Keratinocyte (primary cell): Measurements from ENCODE around the gene BSPRY. TPM values are rescaled to one million over a fixed set of nuclear protein-coding genes. Genes with fewer than 3 reads are reported as not detected.

ENCODE experiments used
- DNase-seq: peaks from one replicate; pipeline ENCODE4 v3.0.0-alpha.2; 2011; ENCODE audit warnings: low read depth, missing footprints, low spot score
- FAIRE-seq: peaks from 2 replicates; lab custom pipeline; 2011; peaks lifted over from hg19 to GRCh38; lab: Jason Lieb, UNC
- H2AFZ ChIP-seq: 2 replicates; pipeline ENCODE4 v1.6.0; 2012; ENCODE audit warnings: low read length, control low read depth, inconsistent platforms; ENCODE audit not compliant: control insufficient read depth
- H3K27ac ChIP-seq: 2 replicates; pipeline ENCODE4 v1.5.1; 2011; ENCODE audit warnings: low read length; ENCODE audit not compliant: control insufficient read depth, insufficient read depth
- H3K27me3 ChIP-seq: 3 replicates; pipeline ENCODE4 v1.6.0; 2011; ENCODE audit warnings: low read length; ENCODE audit not compliant: control insufficient read depth, insufficient read depth; ENCODE audit errors: extremely low read depth
- H3K36me3 ChIP-seq, 2 experiments: 2 replicates in 1 of 2; 3 replicates in 1 of 2; pipeline ENCODE4 v1.5.1; 2011; ENCODE audit warnings: low read length in 2 of 2, mild to moderate bottlenecking in 1 of 2; ENCODE audit not compliant: control insufficient read depth in 2 of 2, insufficient read depth in 2 of 2; ENCODE audit errors: extremely low read depth in 1 of 2
- H3K4me1 ChIP-seq: 3 replicates; pipeline ENCODE4 v1.5.1; 2011; ENCODE audit warnings: low read length; ENCODE audit not compliant: control insufficient read depth, insufficient read depth; ENCODE audit errors: extremely low read depth
- H3K4me2 ChIP-seq: 3 replicates; pipeline ENCODE4 v1.6.0; 2011; ENCODE audit warnings: low read depth, low read length; ENCODE audit not compliant: control insufficient read depth, insufficient read depth; ENCODE audit errors: extremely low read depth
- H3K4me3 ChIP-seq, 3 experiments: fragments of 200-600 bp in 1 of 3; sonication (generic) in 1 of 3; 2 replicates in 2 of 3; 3 replicates in 1 of 3; pipeline ENCODE4 v1.5.1; 2011 to 2016; ENCODE audit warnings: low read length in 3 of 3, mild to moderate bottlenecking in 3 of 3, control low read depth in 2 of 3, inconsistent platforms in 1 of 3, low read depth in 1 of 3, mixed read lengths in 1 of 3, mixed run types in 1 of 3, moderate library complexity in 1 of 3; ENCODE audit not compliant: control insufficient read depth in 2 of 3, insufficient read depth in 2 of 3; ENCODE audit errors: extremely low read depth in 1 of 3
- H3K79me2 ChIP-seq: 2 replicates; pipeline ENCODE4 v1.6.0; 2012; ENCODE audit warnings: low read length; ENCODE audit not compliant: control insufficient read depth, insufficient read depth
- H3K9ac ChIP-seq: 3 replicates; pipeline ENCODE4 v1.6.0; 2011; ENCODE audit warnings: low read length; ENCODE audit not compliant: control insufficient read depth, insufficient read depth; ENCODE audit errors: extremely low read depth
- H3K9me1 ChIP-seq: 3 replicates; pipeline ENCODE4 v1.6.0; 2011; ENCODE audit warnings: low read length; ENCODE audit not compliant: control insufficient read depth, insufficient read depth; ENCODE audit errors: extremely low read depth
- H3K9me3 ChIP-seq: 2 replicates; pipeline ENCODE4 v1.5.1; 2012; ENCODE audit warnings: low read depth, low read length; ENCODE audit not compliant: control insufficient read depth
- H4K20me1 ChIP-seq: 3 replicates; pipeline ENCODE4 v1.6.0; 2011; ENCODE audit warnings: low read length; ENCODE audit not compliant: control insufficient read depth, insufficient read depth; ENCODE audit errors: extremely low read depth
- CTCF ChIP-seq, 3 experiments: IDR thresholded peaks in 1 of 3; conservative IDR thresholded peaks in 1 of 3; optimal IDR thresholded peaks in 1 of 3; 2 replicates in 2 of 3; 3 replicates in 1 of 3; pipeline versions ENCODE3 to v1.5.1; 2011; ENCODE audit warnings: low read length in 3 of 3, mild to moderate bottlenecking in 3 of 3, moderate library complexity in 2 of 3, control low read depth in 1 of 3, inconsistent platforms in 1 of 3; ENCODE audit not compliant: insufficient read depth in 2 of 3; ENCODE audit errors: extremely low read depth in 1 of 3
- EZH2 ChIP-seq: IDR thresholded peaks from one replicate; pipeline ENCODE4 v1.6.1; 2012; ENCODE audit warnings: inconsistent platforms, mild to moderate bottlenecking, low read length, moderate library complexity
- dilution Hi-C: fragments of 300-500 bp; cut with MboI; formaldehyde crosslinking; loops from one replicate; pipeline ENCODE4 v1.7.0; 2020; ENCODE audit warnings: low sequenced_read_pairs; ENCODE audit not compliant: extremely low pct_ligation_motif_present
- polyA plus RNA-seq, 5 experiments: library from polyadenylated mRNA; depleted of rRNA in 3 of 5; stranded (reverse) in 3 of 5; stranded (forward) in 1 of 5; unstranded in 1 of 5; fragments of >200 nt; gene quantifications; 1 replicate in 1 of 5; 2 replicates in 3 of 5; 3 replicates in 1 of 5; pipeline versions ENCODE4 v1.2.1 to v1.2.3, GENCODE V29; 2011 to 2012; ENCODE audit warnings: missing spikeins in 2 of 5, low read depth in 1 of 5, low replicate concordance in 1 of 5

Gene BSPRY
- polyA plus RNA-seq, 1 donor (not counting 4 experiments of a cell fraction or from before 2014, with no cell fraction given) = 0.41 TPM

DNA sequence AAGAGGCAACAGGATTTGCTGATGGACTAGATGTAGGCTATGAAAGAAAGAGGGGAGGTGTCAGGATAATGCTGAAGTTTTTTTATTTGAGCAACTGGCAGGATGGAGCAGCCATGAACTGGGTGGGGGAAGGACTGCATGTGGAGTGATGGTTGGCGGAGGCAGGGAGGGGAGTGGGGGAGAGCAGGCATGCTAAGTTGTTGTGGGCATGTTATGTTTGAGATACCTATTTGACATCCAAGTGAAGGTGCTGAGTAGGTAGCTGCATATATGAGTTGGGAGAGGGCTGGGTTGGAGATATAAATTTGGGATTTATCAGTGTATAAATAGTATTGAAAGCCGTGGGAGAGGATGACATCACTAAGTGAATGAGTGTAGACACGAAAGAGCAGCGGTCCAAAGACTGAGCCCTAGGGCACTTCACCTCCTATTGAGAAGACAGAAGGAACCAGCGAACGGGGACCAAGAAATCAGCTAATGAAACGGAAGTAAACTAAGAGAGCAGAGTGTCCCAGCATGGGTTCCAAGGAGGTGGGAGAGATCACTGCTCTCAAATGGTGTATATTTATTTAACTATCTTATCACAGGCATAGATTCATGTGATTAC is 7.4 kb downstream of the BSPRY start:
- no peak for TF ChIP-seq EZH2
- no peak for TF ChIP-seq CTCF (optimal IDR thresholded peaks at IDR 0.05 in 1 of 3, IDR thresholded peaks at IDR 0.05 in 1 of 3, conservative IDR thresholded peaks at IDR 0.05 in 1 of 3; ENCODE audit: extremely low read depth in 1 of 3, insufficient read depth in 2 of 3, low read length in 3 of 3)
- no peak overlapping the region for H2AFZ ChIP-seq
- no peaks in the 10 kb centered on the region for H4K20me1 ChIP-seq
- no peak overlapping the region for H3K27ac ChIP-seq
- no peak overlapping the region for H3K4me3 ChIP-seq
- FAIRE-seq = no peak
- DNase-seq = no peak
- no peak overlapping the region for H3K4me2 ChIP-seq
- H3K9me3 ChIP-seq = no peaks in the 10 kb centered on the region
- peaks cover 7% of the 10 kb centered on the region for H3K4me1 ChIP-seq
- H3K9me1 ChIP-seq = no peaks in the 10 kb centered on the region
- no peaks in the 10 kb centered on the region for H3K79me2 ChIP-seq
- dilution Hi-C loops = no loop called here
- no peaks in the 10 kb centered on the region for H3K27me3 ChIP-seq
- no peak overlapping the region for H3K9ac ChIP-seq
- H3K36me3 ChIP-seq = no peaks in the 10 kb centered on the region

GRCh38 chr9:113359385-113359784 is 10.0 kb downstream of the BSPRY start:
- no peaks in the 10 kb centered on the region for H4K20me1 ChIP-seq
- H3K4me1 ChIP-seq = no peaks in the 10 kb centered on the region
- H2AFZ ChIP-seq = no peak overlapping the region
- H3K4me2 ChIP-seq = no peak overlapping the region
- H3K9ac ChIP-seq = no peak overlapping the region
- H3K27ac ChIP-seq = no peak overlapping the region
- H3K9me3 ChIP-seq = no peaks in the 10 kb centered on the region
- dilution Hi-C loops = no loop called here
- no peak for FAIRE-seq
- no peak overlapping the region for H3K4me3 ChIP-seq
- no peaks in the 10 kb centered on the region for H3K36me3 ChIP-seq
- H3K9me1 ChIP-seq = no peaks in the 10 kb centered on the region
- no peak for DNase-seq
- no peaks in the 10 kb centered on the region for H3K27me3 ChIP-seq
- no peaks in the 10 kb centered on the region for H3K79me2 ChIP-seq
- TF ChIP-seq EZH2 = no peak
- TF ChIP-seq CTCF (optimal IDR thresholded peaks at IDR 0.05 in 1 of 3, IDR thresholded peaks at IDR 0.05 in 1 of 3, conservative IDR thresholded peaks at IDR 0.05 in 1 of 3; ENCODE audit: extremely low read depth in 1 of 3, insufficient read depth in 2 of 3, low read length in 3 of 3) = no peak
